GM19468 (cell line): ENCODE data around the gene CRYBB2.
"Not testable (repeated sequence)": the region's sequence is repeated elsewhere in the genome, so short reads cannot be mapped to it uniquely, and the experiment has no call there.

Experiments used
- ATAC-seq: cut with Tn5 transposase; IDR thresholded peaks from one replicate; pipeline ENCODE4 v1.9.1; 2021; ENCODE audit warnings: mild to moderate bottlenecking, moderate library complexity, moderate number of reproducible peaks; ENCODE audit not compliant: unreplicated experiment; ENCODE audit errors: extremely low read depth

The CRYBB2 gene, protein sequence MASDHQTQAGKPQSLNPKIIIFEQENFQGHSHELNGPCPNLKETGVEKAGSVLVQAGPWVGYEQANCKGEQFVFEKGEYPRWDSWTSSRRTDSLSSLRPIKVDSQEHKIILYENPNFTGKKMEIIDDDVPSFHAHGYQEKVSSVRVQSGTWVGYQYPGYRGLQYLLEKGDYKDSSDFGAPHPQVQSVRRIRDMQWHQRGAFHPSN

DNA sequence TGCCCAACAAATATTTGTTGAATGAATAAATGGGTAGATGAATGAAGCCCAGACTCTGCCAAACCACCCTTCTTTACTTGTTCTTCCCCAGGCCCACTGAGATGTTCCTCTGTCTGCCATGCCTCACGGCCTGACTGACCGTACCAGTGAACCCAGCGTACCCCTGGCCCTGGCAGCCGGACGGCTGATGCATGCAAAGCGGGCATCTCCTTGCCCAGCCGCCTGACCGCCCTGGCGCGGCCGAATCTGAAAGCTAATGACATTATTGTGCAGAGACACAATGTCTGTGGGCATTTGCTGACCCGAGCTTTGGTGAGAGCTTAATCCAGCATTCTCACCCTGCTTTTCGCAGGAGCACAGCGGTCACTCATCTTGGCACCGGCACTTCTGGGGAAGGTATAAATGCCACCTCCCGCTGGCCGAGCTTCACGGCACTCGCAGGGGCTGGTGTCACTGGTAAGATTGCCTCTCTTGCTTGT is at the start of gene CRYBB2:
TSS of gene CRYBB2 (plus strand) at position 429 of the 479 bp plus-strand sequence. CDS start 1,791 bp downstream, outside the sequence.
- no peak for ATAC-seq

DNA sequence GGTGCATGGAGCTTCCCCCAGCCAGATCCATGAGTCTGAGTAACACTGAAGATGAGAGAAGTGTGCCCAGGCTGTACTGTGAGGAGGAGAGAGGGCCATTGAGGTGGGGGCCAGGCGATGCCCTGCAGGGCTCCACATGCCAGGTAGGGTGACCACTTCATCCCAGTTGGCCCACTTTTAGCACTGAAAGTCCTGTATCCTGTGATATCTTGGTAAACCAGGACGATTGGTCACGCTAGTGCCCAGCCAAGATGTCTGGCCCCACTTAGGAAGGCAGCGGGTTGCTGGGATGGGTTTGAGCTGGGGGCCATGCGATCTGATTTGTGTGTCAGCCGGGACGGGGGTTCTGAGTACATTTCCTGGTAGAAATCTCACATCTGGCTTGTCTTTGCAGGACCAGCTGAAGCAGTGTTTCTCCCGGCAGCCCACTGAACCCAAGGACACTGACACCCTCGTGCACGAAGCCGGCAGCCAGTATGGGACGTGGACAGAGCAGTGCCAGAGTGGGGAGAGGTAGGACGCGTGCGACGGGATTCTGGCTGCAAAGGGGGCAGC is 48.9 kb upstream of the CRYBB2 start:
- ATAC-seq = no peak

DNA sequence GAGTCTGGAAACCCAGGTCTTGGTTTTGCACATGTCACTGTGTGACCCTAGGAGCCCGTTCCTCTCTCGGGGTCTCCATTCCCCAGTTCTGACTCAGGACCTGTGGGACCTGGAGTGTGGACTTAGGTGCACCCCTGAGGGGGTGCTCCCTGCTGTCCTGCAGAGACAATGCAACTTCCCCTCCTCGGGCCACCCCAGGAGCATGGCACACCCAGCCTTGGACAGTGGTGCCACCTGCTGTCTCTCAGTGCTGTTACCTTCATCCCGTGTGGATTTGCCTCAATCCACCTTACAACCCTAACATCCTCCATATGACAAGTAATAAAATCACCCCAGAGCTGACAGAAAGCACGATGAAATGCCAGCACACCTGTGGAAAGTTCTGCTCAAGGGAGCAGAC is 47.3 kb upstream of the CRYBB2 start:
- no peak for ATAC-seq

DNA sequence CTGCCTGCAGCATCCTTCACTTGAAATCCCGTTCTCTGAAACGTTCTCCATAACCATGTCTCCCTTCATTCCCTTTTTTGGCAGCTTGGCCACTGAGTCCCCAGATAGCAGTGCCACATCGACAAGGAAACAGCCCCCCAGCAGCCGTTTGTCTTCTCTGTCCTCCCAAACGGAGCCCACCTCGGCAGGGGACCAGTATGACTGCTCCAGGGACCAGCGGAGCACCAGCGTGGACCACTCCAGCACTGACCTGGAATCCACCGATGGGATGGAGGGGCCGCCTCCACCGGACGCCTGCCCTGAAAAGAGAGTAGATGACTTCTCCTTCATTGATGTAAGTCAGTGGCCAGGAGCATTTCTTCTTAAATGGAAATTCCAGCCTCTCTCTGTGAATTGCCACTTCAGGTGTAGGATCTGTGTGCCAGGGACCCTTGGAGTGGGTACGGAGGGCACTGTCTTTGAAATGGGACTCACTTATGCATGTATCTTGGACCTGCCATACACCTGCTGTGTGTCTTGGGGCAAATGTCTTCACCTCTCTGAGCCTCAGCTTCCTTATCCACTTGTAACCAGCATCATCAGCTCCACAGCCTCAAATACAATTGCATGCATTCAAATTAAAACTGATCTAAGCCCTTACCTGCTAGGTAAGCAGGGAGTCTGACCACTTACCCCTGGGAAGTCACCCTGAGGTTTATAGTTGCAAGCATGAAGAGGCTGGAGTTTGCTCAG is 45.1 kb upstream of the CRYBB2 start:
- ATAC-seq = no peak

DNA sequence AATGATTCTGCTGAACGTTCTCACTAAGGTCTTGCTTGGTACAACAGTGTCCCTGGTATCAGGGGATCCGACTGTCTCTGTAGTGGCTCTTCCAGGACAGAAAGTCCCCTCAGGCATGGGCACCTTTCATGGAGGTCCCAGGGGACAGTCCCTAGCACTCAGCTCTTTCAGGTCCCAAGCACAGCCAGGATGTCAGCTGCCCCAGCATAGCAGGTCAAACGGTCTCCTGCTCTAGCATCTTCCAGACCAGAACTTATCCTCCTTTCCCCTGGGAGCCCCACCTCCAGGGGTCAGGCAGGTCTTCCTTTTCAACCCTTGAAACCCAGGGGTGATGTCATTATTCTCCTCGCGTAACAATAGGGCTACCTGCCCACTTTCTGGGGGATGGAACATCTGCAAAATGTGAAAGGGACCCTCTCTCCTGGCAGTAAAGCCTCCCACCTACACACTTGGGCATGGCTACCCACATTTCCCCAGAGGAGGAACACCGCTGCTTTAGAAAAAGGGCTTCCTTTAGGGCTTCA is 44.5 kb upstream of the CRYBB2 start:
- no peak for ATAC-seq

DNA sequence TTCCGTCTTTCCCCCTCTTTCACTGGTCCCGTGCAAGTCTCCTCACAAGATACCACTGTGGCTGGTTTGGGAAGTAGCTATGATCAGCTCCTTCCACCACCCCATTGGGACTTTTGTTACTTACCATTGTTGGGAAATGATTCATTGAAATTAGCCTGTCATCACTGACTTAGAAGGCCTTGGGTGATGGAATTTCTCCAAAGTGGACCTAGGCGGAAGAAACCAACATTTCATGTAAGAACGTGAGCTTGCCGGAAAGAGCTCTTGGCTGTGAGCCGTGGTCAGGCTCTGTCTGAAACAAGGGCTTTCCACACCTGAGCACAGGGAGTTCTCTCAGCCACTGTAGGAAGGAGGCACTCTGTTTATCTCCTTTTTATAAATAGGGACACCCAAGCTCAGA is 43.3 kb upstream of the CRYBB2 start:
- ATAC-seq = no peak

DNA sequence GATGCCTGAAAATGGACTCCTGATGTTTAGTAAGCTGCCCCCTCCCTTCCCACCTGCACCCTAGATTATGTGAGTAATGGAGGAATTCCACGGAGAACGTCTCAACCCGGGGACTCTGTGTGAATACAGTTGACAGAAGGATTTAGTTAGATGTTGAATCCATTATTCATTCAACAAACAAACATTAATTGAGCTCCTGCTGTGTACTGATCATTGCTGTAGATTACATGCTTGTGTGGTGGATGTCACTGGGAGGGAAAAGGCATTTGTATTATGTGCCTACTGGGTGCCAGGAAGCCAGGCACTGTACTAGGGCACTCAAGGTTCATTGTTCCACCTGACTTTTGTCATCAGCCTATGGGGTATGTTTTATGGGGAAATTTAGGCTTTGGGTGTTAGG is 42.6 kb upstream of the CRYBB2 start:
- no peak for ATAC-seq

DNA sequence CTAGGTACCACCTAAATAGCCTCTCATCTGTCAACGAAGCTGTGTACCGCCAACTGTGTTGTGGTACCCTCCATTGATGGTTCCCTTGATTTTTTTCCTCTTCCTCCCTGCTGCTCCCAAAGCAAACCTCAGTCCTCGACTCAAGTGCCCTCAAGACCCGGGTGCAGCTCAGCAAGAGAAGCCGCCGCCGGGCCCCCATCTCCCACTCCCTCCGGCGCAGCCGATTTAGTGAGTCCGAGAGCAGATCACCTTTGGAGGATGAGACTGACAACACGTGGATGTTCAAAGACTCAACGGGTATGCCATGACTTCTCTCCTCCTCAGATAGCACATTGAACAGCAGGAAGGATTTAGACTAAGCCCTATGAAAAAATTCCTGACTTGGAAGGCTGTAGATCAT is 42.2 kb upstream of the CRYBB2 start:
- no peak for ATAC-seq

DNA sequence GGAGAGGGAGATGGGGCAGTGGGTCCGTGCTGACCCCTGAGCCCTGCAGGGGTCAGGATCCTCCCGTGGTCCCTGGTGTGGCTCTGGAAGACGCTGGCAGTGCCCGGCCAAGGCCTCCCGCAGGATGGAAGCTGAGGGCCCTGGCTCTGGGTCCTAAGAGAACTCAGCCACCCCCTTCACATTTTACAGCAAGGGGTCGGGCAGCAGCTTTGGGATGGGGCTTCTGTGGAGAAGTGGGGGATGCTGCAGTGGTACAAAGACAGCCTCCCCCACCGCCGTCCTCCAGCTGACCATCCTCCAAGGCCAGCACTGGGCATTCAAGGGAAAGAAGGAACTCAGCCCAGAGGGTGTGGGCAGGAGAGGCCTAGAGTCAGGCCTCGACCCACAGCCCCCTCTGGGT is 41.5 kb upstream of the CRYBB2 start:
- no peak for ATAC-seq

DNA sequence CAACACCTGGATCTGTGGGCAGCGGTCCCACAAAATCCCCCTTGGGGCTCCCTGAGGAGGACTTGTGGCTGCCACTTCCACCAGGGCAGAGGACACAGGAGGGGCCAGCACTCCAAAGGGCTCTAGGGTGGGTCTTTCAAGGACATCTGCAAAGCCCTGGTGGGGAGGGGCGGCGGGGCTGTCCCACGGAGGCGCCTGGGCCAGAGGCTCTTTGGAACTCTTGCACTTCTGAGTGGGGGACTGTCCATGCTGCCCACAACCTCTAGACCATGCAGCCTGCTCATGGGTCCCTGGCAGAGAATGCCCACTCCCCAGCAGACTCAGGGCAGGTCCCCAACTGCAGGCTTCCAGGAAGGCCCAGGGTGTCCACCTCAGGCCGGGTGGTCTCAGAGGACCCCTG is 41.1 kb upstream of the CRYBB2 start:
- not testable (repeated sequence) for ATAC-seq

DNA sequence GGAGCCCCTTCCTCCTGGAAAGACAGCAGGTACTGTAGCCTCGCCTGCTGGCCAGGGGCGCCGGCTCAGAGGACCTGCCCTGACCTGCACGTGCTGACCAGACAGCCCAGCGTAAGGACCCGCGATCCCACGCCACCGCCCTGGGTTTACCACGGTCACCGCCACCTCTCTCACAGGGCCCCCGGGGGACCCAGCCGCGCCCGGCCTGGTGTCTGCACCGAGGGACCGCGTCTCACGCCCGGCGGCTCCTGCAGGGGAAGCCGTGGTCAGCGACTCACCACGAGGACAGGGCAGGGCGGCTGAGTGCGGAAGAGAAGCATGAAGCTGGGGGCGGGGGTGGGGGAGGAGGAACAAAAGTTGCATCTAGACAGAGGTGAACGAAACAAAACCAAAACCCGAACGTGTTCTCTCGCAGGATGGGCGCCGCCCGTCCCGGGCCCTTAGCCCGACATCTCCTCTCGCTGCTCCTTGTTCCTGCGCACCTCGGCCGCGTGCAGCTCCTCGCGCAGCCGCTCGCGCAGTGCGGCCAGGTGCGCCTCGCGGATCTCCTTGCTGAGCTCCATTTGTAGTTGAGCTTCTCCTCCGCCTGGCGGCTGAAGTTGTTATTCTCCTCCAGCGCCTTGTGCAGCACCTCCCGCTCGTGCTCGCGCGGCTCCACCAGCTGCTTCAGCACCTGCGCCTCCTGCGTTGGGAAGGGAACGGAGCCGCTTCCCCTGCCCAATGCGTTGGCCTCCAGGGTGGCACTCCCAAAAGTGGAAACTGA is 40.4 kb upstream of the CRYBB2 start:
- not testable (repeated sequence) for ATAC-seq

DNA sequence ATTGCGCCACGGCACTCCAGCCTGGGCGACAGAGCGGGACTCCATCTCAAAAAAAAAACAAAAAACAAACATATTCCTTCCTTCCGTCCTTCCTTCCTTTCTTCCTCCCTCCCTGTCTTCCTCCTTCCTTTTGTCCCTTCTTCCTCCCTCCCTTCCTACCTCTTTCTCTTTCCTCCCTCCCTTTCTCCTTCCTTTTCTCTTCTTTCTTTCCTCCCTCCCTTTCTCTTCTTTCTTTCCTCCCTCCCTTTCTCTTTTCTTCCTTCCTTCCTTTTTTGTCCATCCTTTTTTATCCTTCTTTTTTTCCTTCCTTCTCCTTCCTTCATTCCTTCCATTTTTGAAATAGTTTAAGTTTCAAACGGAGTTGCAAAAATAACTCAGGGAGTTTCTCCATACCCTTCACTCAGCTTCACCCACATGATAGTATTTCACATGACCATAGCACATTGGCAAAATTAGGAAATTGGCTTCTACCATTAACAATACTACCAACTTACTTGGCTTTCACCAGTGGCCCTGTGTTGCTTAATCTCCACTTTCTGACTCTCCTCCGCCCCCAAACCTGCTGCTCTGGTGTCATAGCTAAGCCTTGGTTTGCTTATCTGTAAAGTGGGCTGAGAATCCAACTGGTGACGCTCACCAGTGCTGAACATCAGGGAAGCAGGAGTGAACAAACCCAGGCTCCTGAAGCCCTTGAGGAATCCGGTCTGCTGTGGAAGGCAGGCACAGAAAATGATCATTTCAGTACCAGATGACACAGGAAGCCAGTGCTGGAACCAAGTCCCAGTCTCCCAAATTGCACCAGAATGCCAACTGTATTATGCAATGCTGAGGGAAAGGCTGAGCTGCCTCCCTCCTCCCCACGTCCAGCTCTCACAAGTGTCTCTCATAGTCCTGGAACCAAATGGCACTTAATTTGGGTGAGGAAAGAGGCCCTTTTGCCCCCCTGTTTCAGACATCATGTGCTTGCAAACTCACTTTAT is 37.0 kb upstream of the CRYBB2 start:
- no peak for ATAC-seq

DNA sequence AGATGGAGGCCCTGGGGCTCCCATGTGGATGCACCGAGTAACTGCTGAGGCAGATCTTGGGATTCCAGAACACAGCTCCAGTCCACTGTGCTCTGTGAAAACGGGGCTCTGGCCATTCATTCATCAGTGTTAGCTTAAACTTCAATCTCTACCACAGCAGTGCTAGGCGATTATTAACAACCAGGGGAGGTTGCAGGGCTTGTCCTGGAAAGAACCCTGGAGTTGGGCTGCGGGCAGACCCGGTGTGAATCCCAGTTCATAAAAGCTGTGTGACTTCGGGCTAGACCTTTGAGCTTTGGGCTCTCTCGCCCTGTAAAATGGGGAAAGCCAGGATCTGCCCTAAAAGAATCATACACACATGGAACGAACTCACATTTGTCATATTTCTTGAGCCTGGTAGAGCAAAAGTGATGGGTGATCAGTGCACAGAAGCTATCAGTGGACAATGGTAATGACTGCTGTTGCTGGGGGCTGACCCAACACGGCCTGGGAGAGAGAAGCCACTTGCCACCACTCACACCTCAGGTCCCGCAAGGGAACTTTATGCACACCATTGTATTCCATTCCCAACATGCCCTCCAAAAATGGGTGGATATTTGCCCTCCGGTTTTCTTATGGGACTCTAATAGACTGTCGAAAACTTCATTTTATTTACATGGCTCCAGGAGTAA is 35.4 kb upstream of the CRYBB2 start:
- no peak for ATAC-seq

DNA sequence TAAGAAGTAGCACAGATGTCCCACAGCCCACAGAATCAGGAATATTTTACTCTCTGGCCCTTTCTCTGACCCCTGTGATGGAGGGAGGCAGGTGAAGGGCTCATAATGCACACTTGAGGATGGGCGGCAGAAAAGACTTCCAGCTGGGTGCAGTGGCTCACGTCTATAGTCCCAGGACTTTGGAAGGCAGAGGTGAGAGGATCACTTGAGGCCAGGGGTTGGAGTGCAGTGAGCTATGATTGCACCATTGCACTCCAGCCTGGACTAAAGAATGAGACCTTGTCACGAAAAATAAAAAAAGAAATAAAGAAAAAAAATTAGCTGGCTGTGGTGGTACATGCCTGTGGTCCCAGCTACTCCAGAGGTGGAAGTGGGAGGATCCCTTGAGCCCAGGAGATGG is 33.3 kb upstream of the CRYBB2 start:
- no peak for ATAC-seq

DNA sequence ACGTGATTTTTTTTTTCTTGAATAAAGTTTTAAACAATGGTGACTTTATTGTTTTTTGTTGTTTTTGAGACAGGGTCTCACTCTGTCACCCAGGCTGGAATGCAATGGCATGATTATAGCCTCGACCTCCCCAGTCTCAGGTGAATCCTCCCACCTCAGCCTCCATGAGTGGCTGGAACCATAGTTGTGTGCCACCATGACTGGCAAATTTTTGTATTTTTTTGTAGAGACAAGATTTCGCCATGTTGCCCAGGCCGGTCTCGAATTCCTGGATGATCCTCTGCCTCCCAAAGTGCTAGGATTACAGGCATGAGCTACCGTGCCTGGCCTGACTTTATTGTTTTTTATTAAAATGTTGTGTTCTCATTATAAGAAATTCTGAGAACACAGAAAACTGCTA is 32.0 kb upstream of the CRYBB2 start:
- no peak for ATAC-seq

DNA sequence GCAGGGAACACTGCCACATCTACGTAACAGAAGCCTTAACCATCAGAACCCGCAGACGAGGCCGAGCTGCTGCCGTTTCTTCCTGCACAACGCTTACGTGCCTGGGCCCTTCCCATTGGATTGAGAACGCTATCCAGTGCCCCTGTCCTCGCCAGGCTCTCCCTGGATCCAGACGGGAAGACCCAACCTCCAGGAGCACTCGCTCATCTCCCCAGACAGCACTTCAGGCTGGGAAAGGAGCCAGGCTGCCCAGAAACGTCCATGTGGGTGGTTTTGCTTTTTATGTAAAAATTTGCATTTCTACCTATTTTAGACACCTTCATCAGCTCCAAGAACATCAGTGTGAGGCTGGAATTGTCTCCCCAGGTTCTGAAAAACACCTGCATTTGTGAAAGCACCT is 27.0 kb upstream of the CRYBB2 start:
- no peak for ATAC-seq

DNA sequence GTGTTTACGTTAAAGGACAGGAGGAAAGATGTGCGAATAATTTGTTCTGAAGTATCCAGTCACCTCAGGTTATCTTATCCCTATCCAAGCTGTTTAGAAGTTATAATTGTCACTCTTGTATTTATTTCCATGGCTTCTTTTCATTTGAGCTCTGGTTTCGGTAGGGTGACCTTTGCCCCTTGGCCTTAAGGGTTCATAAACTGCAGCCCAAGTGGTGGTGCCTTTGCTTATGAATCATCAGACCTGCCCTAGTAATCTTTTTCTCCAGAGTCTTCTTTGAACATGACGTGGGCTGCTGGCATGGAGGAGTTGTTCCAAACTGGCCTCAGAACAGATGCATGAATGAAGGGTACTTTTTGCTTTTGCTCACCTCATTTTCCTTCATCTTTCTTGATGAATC is 26.3 kb upstream of the CRYBB2 start:
- ATAC-seq = no peak

DNA sequence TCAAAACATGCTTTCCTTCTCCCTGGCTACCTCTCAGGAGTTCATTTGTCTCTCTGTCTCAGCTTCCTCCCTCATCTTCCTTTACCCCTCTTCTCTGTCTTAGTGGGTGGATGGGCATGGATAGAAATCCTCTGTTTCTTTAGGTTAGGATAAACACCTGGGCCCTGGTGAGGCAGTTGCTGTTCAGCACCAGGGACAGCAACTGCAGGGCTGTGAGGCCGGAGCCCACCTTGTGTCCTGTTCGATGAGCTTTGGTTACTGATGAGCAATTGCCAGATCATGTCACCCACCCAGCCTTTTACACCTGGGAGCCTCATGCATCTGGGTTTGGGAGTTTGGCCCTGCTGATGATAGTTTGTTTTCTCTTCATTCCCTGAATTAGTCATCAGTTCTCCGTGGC is 25.9 kb upstream of the CRYBB2 start:
- no peak for ATAC-seq

DNA sequence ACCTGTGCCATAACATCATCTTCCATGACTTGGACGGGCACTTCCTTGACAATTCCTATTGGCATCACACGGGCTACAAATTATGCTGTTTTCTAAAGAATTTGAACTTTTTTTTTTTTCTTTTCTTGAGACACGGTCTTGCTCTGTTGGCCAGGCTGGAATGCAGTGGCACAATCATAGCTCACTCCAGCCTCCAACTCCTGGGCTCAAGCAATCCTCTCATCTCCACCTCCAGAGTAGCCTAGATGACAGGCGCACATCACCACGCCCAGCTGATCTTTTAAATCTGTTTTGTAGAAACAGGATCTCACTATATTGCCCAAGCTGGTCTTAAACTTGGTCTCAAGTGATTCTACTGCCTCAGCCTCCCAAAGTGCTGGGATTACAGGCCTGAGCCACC is 23.1 kb upstream of the CRYBB2 start:
- no peak for ATAC-seq
